HTR-8/SVneo (cell line): ENCODE data around the gene TRDMT1.
A peak's percentile ranks its signal among the peaks of the same experiment; 100 is the strongest.

Experiments
- DNase-seq: peaks from one replicate; pipeline ENCODE4 v3.0.0; 2011; ENCODE audit warnings: low spot score, mixed read lengths; ENCODE audit not compliant: insufficient read length
- FAIRE-seq: peaks from 2 replicates; lab custom pipeline; 2011; peaks lifted over from hg19 to GRCh38; lab: Jason Lieb, UNC

The TRDMT1 gene, protein sequence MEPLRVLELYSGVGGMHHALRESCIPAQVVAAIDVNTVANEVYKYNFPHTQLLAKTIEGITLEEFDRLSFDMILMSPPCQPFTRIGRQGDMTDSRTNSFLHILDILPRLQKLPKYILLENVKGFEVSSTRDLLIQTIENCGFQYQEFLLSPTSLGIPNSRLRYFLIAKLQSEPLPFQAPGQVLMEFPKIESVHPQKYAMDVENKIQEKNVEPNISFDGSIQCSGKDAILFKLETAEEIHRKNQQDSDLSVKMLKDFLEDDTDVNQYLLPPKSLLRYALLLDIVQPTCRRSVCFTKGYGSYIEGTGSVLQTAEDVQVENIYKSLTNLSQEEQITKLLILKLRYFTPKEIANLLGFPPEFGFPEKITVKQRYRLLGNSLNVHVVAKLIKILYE

DNA sequence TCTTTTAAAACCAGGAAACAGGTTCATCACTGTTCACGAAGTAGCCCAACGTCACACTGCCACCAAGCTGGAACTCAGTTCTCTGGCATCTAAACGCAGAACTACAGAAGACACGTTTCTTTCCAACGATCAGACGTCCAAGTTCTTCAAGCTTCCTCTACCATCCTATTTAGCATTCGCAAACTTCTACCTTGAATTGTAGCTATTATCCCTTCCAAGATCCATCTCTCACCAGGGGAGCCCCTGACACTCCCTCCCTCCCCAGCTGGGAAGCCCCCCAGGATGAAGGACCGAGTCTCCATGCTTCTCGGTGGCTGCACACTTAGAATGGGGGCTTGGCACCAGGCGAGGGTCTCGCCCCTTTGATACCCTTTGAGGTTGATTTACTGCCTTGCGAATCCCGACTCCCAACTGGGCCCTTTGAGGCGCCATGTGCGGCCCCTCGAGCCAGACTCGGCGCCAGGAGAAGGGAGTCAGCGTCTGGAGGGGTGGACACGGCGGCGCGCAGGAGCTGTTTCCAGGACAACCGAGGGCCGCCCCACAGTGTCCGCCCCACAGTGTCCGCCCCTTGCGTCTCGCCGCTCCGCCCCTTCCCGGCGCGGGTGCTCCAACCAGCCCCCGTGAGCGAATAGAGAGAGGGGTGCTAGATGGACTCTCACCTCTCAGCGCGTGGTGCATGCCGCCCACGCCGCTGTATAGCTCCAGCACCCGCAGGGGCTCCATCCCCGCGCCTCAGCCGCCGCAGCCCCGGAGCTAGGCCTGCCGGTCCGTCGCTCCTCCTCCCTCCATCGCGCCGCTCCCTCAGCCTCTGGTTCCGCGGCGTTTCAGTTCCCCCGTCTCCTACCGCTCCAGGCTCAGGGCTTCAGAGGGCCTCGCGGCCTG, at the start of gene TRDMT1:
TSS of gene TRDMT1 (minus strand) at position 761 of the 882 bp plus-strand sequence. CDS start at position 723, 38 bp downstream.
- FAIRE-seq, result no peak

DNA sequence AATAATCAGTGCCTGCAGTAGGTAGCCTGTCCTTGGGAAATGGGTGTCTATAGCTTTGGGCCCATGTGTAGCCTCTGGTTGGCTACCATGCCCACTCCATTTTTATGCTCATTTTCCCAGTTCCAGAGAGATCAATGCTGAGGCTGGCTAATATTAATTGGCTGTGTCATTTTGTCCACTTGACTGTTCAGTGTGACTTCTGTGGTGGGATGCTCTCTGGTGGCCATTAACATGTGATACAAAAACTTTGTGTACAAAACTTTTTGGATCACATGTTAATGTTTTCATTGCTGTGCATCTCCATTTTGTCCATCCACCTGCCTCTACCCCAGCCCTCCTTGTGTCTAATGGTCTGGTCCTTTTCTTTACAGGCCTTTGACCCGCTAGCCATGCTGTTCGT, 49.3 kb upstream of the TRDMT1 start:
- DNase-seq (no peak), FAIRE-seq (no peak)

More for the DNA sequence above, at the start of gene TRDMT1:
- DNase-seq, result peak; percentile 65

DNA sequence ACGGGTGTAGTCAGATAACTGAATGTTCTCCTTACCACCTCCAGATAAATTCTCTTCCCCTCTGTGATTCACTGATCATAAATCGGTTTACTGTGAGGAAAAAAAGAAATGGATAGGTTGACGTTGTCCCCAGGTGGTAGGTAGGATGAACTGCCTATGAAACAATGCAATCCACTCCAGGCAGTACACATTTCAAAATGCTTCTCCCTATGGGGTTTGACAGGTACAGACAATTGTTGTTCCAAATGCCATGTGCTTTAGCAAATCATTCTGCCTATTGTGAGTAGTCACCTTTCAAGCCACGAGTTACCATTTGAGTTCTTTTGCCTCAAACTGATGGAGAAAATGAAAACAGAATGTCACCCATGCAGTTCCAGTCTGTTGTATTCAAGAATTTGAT, 48.3 kb upstream of the TRDMT1 start:
- FAIRE-seq (no peak), DNase-seq (no peak)

DNA sequence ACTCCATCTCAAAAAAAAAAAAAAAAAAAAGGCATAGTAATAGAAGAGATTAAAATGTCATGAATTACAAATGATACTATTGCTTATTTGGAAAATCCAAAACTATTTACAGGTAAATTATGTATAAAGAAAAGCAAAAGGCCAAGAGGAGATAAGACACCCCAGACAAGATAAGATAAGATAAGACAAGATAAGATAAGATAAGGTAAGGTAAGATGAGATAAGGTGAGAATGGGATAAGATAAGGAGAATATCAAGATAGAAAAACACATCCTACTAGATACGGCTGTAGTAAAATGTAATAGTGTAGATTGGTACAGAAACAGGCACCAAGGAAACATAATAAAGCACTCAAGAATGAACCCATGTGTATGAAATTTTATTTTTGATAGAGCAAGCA, 47.5 kb upstream of the TRDMT1 start:
- FAIRE-seq, result no peak
- no peak for DNase-seq

DNA sequence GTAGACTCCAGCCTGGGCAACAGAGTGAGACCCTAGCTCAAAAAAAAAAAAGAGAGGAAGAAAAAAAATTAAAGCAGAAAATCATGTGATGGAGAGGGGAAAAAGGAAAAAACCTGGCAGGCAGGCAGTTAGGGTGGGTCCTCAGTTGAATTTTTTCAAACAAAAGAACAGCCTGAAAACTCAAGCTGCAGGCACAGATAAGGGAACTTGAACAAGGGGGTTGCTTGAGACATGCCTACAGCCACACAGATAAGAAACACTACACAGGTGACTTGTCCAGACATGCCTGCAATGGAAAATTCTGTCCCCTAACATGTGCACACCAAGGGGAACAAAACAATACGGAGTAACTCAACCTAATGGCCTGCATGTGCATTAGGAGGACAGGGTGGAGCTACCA, 45.7 kb upstream of the TRDMT1 start:
- no peak for DNase-seq
- no peak for FAIRE-seq

DNA sequence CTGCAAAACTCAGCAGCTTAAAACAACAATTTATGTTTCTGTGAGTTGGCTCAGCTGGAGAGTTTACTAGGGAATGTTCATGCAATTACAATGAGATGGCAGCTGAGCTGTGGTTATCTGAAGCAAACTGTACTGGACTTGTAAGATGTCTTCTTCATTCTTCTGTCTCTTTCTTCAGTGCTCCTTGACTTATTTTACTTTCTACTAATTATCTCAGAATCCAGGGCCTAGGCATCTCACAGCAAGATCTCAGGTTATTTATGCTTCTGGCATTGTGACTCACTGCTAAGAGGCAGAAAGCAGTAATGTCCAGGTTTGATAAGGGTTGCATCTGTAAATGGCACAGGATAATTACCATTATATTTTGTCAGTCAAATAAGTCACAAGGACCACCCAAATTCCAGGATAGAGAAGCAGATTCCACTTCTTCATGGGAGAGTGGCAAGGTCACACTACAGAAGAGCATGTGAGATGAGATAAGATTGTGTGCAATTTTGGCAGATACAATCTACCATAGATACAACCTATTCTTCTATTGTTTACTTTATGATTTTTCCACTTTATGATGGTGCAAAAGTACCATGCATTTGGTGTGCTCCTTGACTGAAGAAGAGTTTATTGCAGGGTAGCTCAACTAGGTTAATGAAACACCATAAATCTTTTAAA, 43.4 kb upstream of the TRDMT1 start:
- FAIRE-seq, result no peak
- DNase-seq, result no peak

DNA sequence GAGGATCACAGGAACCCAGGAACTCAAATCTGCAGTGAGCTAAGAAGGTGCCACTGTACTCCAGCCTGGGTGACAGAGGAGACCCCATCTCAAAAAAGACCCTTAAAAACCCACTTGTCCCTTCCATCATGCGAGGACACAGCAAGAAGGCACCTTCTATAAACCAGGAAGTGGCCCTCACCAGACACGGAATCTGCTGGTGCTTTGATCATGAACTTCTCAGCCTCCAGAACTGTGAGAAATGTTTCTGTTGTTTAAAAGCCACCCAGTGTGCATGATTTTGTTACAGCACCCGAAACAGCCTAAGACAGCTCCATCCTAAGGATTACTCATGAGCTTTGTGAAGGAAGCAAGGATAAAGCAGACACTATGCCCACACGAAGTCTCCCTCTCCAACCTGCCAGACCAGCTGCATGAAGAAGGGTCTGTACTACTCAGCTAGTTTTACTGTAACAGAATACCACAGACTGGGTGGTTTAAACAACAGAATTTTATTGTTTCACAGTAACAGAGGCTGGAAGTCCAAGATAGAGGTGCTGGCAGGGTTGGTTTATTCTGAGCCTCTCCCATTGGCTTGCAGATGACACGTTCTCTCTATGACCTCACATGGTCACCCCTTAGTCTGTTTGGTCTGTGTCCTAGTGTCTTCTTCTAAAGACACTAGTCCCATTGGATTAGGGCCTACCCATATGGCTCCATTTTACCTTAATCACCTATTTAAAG, 40.3 kb upstream of the TRDMT1 start:
- FAIRE-seq, result no peak
- DNase-seq, result no peak

DNA sequence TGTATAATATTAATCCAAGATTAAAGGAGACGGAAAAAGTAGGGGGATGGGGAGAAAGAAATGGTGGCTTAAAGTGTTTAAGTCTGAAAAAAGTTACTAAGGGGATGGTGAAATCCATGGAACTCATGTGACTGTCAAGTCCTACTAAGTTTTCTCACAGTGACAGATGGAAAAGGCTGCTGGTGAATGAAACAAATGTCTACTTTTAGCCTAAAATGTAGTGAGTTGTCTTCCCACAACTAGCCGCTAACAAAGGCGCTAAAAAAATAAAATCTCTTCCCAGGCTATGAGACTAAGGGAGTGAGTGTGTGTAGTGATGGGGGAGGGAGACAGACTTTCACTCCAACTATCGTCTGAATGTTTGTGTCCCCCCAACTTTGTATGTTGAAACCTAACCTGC, 39.1 kb upstream of the TRDMT1 start:
- no peak for DNase-seq
- no peak for FAIRE-seq

DNA sequence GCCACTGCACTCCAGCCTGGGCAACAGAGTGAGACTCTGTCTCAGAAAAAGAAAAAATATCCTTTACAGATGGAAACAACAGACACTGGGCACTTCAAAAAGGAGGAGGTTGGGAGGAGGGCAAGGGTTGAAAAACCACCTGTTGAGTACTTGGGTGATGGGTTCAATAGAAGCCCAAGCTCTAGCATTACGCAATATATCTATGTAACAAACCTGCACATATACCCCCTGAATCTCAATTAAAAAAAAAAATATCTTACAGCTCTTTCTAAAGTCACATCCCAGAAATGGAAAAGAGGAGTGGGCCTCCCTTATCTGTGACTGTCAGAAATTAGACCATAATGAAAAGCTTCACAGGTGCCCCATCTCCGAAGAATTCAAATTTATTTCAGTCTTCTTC, 38.6 kb upstream of the TRDMT1 start:
- FAIRE-seq, result no peak
- DNase-seq, result no peak

DNA sequence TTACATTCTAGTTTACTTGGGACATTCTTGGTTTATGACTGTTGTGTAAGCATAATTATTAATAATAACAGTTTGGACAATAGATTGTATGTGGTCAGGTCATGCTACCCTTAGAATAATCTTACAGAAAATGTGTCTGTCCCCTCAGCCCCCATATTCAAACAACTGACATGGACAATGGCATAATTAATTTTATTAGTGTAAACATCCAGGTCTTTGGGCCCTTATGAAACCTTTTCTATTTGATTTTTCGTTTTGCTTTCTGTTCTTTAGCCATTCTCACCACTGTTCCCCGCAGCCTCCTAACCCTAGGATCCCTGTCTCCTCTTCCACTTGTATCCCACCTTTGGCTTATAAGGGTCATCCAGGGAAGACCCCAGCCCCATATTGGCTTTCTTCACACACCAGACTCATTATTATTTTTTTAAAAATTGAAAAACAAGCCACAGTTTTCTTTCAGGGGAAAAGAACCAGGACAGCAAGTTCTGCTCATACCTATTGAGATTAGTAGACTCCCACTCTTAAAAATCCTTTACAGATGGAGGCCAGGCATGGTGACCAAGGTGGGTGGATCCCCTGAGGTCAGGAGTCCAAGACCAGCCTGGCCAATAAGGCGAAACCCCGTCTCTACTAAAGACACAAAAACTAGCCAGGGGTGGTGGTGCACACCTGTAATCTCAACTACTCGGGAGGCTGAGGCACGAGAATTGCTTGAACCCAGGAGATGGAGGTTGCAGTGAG, 38.0 kb upstream of the TRDMT1 start:
- no peak for FAIRE-seq
- no peak for DNase-seq

DNA sequence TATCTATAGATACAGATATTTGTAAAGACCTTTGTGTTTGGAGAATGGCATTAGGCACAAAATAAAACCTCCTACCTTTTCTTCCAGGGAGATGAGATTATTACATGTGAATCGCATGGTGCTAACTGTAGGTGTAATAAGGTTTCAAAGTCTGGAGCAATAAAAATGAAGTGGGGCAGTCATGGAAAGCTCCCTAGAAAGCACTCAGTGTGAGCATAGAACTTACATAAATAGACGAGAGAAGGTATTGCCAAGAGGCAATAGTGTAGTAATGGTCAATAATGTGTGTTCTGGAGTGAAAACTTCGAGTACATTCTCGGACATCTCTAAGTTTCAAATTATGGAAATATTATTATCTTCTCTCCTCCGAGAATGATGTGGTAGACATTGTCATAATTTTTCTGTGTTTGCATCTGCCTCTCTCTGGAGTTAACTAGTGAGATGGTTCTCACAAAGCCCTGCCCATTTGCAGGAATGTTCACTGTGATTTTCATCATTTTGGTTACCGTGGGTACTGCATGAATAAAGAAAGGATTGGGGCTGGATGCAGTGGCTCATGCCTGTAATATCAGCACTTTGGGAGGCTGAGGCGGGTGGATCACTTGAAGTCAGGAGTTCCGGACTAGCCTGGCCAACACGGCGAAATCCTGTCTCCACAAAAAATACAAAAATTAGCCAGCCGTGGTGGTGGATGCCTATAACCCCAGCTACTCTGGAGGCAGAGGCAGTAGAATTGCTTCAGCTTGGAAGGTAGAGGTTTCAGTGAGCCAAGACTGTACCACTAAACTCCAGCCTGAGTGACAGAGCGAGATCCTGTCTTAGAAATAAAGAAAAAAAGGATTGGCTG, 37.2 kb upstream of the TRDMT1 start:
- no peak for FAIRE-seq
- no peak for DNase-seq

DNA sequence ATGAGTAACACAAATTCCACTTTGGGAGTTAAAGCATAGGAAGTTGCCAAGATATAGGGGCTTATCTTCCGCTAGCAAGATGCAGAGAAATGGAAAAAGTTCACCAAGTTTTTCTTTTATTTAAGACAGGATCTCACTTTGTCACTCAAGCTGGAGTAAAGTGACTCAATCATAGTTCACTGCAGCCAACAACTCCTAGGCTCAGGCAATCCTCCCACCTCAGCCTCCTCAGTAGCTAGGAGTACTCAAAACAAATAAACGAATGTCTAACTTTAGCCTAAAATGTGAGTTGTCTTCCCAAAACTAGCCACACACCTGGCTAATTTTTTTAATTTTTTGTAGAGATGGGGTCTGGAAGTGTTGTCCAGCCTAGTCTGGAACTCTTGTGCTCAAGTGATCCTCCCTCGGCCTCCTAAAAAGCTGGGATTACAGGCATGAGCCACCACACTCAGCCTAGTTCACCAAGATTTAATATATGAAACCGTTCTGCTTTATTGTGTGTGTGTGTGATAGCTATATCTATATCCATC, 36.5 kb upstream of the TRDMT1 start:
- DNase-seq (no peak), FAIRE-seq (no peak)

DNA sequence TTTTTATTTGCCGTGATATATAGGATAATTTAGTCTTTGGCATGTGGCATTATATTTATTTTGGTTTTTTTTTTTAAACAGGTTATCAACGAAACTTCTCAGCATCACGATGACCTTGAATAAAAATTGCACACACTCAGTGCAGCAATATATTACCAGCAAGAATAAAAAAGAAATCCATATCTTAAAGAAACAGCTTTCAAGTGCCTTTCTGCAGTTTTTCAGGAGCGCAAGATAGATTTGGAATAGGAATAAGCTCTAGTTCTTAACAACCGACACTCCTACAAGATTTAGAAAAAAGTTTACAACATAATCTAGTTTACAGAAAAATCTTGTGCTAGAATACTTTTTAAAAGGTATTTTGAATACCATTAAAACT, 35.7 kb upstream of the TRDMT1 start:
- FAIRE-seq, result no peak

DNA sequence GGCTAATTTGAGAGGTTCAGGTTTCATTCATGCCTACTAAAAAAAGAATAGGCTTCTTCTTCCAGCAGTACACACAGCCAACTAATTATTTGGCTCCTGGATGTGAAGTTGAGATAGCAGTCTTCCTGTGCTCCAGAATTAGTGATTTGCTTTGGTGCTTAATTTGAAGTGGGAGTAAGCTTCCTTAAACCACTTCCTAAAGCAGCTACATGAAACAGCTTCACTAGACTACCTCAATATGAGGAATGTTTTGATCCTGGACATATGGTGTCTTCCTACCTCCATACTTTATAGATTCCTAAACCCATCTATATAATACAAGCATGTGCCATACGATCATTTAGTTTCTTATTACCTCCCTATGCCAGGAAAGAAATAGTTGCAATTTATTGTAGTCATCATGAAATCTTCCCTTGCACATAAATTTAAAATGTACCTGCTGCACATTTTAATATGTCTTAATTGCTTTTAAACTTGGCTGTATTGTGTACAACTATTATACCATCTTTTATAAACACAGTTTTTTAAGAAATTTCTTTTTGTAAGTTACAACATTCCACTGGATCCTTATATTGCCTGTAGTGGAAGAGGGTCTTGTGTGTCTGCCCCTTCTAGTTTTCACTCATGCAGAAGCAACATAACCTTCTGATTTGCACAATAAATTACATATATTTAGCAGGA, 35.1 kb upstream of the TRDMT1 start:
- DNase-seq, result no peak
- no peak for FAIRE-seq

More for the DNA sequence above, 35.7 kb upstream of the TRDMT1 start:
- no peak for DNase-seq

DNA sequence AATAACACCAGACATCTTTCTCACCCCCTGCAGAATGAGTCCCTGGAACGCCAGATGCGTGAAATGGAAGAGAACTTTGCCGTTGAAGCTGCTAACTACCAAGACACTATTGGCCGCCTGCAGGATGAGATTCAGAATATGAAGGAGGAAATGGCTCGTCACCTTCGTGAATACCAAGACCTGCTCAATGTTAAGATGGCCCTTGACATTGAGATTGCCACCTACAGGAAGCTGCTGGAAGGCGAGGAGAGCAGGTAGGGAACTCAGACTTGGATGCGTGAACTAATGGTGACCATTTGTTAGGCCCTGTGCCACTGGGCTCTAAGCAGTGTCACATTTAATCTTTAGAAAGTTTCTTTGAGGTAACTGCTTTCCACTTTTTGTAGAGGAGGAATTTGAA, 33.7 kb upstream of the TRDMT1 start:
- DNase-seq, result no peak
- no peak for FAIRE-seq

DNA sequence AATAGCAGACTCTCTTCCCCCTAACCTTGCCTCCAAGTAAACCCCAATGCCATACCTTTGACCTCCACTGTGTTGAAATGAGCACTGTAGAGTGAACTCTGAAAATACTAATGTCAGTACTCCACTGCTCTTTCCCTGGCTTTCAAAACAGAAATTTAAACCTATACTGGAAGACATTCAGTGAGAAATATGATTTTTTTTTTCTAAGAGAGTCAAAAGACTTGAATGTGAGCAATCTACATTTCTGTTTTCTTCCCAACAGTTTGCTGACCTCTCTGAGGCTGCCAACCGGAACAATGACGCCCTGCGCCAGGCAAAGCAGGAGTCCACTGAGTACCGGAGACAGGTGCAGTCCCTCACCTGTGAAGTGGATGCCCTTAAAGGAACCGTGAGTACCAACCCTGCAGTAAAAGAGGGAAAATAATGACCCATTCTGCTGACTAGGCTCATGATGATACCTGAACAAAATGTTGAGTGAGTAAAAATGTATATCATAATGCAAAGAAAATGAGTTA, 33.0 kb upstream of the TRDMT1 start:
- DNase-seq, result no peak
- no peak for FAIRE-seq

DNA sequence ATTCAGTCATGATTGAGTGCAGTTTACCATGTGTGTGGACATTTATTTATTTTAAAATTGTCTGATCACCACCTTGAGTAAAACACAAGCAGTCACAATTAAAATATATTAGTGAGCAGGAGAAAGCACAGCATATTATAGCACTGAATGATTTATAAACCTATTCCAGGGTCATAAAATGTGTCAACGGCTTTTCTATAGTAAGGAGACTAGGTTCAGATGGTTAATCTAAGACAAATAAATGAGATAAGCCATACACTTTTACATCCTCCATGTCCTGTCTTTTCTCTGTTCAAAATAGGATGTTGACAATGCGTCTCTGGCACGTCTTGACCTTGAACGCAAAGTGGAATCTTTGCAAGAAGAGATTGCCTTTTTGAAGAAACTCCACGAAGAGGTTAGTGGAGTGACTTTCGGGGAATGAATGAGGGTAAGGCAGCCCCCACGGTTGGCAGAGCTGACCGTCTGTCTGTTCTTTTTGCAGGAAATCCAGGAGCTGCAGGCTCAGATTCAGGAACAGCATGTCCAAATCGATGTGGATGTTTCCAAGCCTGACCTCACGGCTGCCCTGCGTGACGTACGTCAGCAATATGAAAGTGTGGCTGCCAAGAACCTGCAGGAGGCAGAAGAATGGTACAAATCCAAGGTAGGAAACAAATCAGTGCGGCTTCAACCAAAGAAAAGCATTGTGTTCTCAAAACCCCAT, 32.0 kb upstream of the TRDMT1 start:
- FAIRE-seq (no peak), DNase-seq (no peak)
